Stimulated activated CD8-positive, alpha-beta memory T cell treated with anti-CD3 and anti-CD28 coated beads, Interleukin-4, amount 100 ng/mL, for 4 hours (primary cell): ENCODE results near the gene TPX2.
A peak's percentile ranks its signal among the peaks of the same experiment; 100 is the strongest.

Experiments used
- DNase-seq, 2 donors: peaks; one replicate each; pipeline ENCODE4 v3.0.0-alpha.2; 2020; ENCODE audit warnings: low read depth in 2 of 2, low spot score in 1 of 2

TPX2 gene

DNA sequence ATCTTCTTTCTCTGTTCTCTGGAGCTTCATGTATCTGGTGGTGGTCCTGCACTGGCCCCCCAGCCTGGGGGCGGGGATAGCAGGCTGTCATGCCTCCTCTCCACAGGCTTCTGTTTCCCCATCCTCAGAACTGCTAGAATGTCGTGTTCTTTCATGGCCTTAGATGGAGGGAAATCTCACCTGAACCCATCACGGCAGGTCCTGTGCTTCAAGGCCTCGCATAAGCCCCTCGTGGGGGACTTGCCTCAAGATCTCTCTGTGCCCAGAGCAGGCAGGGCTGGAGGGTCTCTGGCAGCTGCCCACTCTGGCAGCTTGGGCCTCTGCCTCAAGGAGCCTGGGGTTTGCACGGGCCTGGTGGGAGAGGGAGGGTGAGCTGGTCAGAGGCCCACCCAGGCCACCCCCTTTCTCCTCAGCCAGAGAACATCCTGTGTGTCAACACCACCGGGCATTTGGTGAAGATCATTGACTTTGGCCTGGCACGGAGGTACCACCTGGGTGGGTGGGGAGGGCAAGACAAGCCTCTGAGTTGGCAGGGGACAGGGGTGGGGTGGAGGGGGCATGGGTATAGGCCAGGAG is 91.4 kb downstream of the TPX2 start:
- no peak for DNase-seq

GRCh38 chr20:31831211-31831610 is 92.1 kb downstream of the TPX2 start:
- DNase-seq, result no peak

DNA sequence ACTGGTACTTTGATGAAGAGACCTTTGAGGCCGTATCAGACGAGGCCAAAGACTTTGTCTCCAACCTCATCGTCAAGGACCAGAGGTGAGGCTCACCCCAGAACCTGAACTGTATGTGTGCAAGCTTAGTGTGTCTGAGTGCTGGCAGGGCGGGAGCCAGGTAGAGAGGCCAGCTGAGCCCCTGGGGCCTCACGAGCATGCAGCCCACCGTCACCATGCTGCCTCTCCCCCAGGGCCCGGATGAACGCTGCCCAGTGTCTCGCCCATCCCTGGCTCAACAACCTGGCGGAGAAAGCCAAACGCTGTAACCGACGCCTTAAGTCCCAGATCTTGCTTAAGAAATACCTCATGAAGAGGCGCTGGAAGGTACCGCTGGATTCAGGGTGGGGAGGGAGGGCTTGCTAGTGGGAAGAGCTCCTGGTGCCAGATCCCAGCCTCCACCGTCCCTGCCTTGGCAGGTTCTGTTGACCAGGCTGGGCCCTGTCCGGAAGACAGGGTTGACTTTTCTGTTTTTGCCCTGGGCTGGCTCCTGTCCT is 92.7 kb downstream of the TPX2 start:
- no peak for DNase-seq

DNA sequence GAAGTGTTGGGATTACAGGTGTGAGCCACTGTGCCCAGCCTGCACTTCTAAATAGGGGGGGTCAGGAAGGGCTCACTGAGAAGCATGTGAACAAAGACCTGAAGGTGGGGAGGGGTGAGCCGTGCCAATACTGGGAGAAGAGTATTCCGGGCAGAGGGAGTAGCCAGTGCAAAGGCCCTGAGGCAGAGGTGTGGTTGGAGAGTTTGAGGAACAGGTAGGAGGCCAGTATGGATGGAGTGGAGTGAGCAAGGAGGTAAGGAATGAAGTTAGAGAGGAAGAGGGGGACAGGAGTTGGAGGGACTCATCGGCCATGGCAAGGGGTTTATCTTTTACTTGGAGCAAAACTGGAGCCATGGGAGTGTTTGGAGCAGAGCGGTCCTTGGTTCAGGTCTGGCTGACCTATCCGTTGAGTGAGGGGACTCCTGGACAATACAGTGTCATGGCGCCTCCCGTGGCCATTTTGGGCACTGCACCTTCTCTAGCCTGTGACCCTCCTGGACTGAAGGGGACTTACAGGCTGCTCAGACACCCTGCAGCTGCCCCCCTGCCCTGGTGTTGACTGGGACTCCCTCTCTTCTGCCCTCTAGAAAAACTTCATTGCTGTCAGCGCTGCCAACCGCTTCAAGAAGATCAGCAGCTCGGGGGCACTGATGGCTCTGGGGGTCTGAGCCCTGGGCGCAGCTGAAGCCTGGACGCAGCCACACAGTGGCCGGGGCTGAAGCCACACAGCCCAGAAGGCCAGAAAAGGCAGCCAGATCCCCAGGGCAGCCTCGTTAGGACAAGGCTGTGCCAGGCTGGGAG is 94.2 kb downstream of the TPX2 start:
- DNase-seq, result peak; percentile 12 to 35

DNA sequence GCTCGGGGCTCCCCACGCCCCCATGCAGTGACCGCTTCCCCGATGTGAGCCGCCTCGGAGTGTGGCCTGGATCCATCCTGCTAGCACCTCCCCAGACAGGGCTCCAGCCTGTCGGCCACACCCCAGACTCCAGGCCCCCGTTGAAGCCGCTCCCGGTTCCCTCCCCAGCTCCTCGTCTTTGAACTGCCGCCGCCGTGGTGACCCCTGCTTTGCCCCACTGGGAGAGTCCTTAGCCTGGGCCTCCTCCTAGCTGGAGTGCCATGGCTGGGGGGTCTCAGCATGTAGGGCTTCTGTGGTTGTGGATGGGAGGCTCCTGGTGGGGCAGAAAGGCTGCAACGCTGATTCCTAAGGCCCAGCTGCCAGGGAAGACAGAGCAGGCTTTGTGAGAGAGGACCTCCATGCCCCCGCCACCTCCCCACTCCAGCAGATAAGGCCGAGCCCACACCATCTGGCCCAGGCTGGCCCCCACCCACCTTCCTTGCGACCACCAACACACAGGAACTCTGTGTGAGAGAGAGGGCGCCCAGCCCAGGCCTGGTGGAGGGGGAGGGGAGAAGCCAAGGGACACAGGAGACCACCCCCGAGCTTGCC is 94.9 kb downstream of the TPX2 start:
- no peak for DNase-seq

DNA sequence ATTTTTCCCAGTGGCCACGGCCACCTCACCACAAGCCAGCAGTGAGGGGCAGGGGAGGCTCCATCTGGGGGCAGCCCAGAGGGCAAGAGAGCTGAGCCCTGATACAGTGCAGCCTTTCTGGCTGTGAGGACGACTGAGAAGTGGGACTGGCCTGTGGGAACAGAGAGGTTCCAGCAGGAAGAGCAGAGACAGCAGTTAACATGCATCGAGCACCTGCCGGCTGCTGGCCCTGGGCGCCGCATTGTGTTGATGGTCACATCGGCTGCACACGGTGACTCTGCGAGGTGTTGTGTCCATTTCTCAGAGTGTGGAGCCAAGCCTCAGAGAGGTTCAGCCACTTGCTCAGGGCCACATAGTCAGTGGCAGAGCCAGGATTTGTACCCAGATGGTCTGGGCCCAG is 96.5 kb downstream of the TPX2 start:
- DNase-seq, result no peak

GRCh38 chr20:31835977-31836852 is 97.1 kb downstream of the TPX2 start:
- DNase-seq, result no peak

- DNase-seq, result no peak
Measured at GRCh38 chr20:31836853-31837608, 97.9 kb downstream of the TPX2 start.

GRCh38 chr20:31837896-31838397 is 98.9 kb downstream of the TPX2 start:
- no peak for DNase-seq

GRCh38 chr20:31838646-31839292 is 99.7 kb downstream of the TPX2 start:
- no peak for DNase-seq

DNA sequence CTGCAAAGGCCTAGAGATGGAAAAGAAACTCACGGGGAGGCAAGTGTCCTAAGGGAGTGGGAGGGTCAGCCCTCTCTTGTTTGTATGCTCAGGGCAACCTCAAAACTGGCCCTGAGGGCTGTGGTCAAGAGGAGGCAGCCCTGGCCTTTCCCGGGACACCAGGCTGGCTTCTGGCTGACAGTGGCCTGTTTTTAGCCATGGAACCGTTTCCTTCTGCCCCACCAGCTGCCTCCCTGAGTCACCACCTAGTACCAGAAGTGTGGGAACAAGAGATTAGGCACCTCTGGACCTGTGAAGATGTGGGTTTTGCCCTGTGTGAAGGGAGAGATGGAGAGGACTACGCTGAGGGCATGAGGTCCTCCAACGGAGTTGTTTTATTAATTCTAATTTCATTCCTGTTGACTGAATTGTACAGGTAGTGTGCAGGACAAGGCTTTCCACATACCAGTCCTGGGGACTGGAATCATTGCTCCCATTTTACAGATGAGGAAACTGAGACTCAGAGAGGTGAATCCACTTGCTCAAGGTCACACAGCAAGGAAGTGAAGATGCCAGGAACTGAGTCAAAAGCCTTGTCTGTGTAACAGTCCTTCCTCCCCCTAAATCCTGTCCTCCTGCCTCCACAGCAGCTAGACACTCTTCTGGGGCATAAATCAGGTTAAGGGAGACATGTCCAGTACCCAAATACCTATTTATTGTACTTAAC is 100.8 kb downstream of the TPX2 start:
- DNase-seq, result no peak

- no peak for DNase-seq
Measured at GRCh38 chr20:31840906-31841816, 102.1 kb downstream of the TPX2 start.

DNA sequence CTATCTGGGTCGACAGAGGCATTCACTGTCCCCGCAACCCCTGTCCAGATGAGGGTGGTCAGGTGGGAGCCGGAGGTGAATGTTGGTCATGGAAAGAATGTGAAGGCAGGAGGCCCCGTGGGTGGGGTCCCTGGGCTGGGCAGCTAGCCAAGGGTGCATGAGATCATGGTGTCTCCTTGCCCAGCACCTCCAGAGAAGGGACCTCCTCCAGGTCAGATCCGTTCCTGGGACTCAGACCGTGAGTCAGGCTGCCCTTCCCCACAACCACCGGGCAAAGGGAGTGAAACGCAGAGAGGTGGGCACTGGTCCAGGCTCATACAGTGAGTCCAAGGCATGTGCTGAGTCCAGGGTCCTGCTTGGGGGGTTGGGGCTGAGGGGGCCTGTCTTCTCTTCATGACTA is 102.8 kb downstream of the TPX2 start:
- DNase-seq, result no peak

DNA sequence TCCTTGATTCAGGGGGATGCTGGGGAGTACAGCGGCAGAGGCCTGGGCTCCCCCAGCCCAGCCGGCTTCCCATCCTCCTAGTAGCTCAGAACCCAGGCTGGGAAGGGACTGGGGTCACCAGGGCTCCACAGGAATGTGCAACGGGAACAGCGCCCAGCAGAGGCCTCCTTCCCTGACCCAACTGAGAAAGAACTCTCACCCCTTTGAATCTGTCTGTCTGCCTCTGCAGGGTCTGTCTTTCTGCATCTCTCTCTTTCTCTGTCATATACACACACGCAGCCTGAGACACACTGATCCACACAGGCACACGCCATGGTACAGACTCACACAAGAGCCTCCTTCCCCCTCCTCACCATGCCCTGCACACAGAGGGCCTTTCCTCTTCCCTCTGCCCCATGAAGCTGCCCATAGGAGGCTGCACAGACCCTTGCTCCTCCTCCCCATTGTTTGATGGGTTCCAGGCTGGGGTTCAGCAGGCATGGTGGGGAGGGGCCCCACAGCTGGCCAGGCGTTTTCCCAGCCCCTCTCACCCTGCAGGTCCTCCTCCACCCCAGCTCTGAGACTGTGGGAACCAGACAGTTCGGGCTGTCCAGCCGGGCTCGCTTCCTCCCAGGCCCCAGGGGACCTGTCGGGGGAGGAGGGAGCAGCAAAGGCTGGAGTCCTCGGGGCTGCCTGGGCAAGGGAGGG is 103.5 kb downstream of the TPX2 start:
- no peak for DNase-seq

GRCh38 chr20:31843288-31843687 is 104.2 kb downstream of the TPX2 start:
- DNase-seq, result no peak

DNA sequence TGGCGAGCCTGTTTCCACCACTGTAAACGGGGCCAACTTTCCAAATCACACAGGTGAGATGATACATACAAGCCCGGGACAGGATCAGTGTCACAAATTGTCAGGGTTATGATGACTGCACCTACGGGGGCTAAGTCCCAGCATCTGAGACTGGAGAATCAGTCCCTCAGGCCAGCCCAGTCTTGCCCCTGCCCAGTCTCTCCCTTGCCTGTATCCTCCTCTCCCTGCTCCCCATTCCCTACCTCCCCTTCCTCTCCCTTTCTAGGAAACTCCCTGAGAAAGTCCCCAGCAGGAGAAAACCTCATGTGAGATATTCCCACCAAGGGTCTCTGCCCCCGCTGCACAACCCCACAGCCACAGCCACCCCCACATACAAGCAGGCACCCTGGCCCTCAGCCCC is 104.8 kb downstream of the TPX2 start:
- no peak for DNase-seq

GRCh38 chr20:31844737-31845299 is 105.7 kb downstream of the TPX2 start:
- no peak for DNase-seq
